ENCODE results near the gene CSF3.
"Not testable (repeated sequence)": the region's sequence is repeated elsewhere in the genome, so short reads cannot be mapped to it uniquely, and the experiment has no call there.

Gene CSF3

GRCh38 chr17:39997543-39997942, 17.7 kb upstream of the CSF3 start:
- no peak for DNase-seq (ENCODE audit: low read depth)

GRCh38 chr17:39999067-39999466, 16.2 kb upstream of the CSF3 start:
- DNase-seq (ENCODE audit: low read depth), result peak; percentile 37

- DNase-seq (ENCODE audit: low read depth), result no peak
Measured at GRCh38 chr17:40000161-40000560, 15.1 kb upstream of the CSF3 start.

- not testable (repeated sequence) for DNase-seq (ENCODE audit: low read depth)
Measured at GRCh38 chr17:40001335-40001734, 13.9 kb upstream of the CSF3 start.

GRCh38 chr17:40004072-40004471, 11.2 kb upstream of the CSF3 start:
- DNase-seq (ENCODE audit: low read depth), result no peak

GRCh38 chr17:40004712-40005111, 10.5 kb upstream of the CSF3 start:
- no peak for DNase-seq (ENCODE audit: low read depth)

GRCh38 chr17:40005520-40005919, 9.7 kb upstream of the CSF3 start:
- no peak for DNase-seq (ENCODE audit: low read depth)

- not testable (repeated sequence) for DNase-seq (ENCODE audit: low read depth)
Measured at GRCh38 chr17:40010946-40011500, 4.2 kb upstream of the CSF3 start.

- not testable (repeated sequence) for DNase-seq (ENCODE audit: low read depth)
Measured at GRCh38 chr17:40012017-40012647, 3.1 kb upstream of the CSF3 start.

GRCh38 chr17:40014375-40014980, 762 bp upstream of the CSF3 start:
- DNase-seq (ENCODE audit: low read depth), result peak; percentile 44

- DNase-seq (ENCODE audit: low read depth), result no peak
Measured at GRCh38 chr17:40015998-40016985, 1.1 kb downstream of the CSF3 start.

- no peak for DNase-seq (ENCODE audit: low read depth)
Measured at GRCh38 chr17:40017422-40018080, 2.3 kb downstream of the CSF3 start.

GRCh38 chr17:40018211-40019121, 3.2 kb downstream of the CSF3 start:
- no peak for DNase-seq (ENCODE audit: low read depth)

- peak; percentile 86 for DNase-seq (ENCODE audit: low read depth)
Measured at GRCh38 chr17:40019140-40019991, 4.1 kb downstream of the CSF3 start.

GRCh38 chr17:40020146-40020545, 4.9 kb downstream of the CSF3 start:
- no peak for DNase-seq (ENCODE audit: low read depth)

GRCh38 chr17:40021451-40021971, 6.3 kb downstream of the CSF3 start:
- DNase-seq (ENCODE audit: low read depth), result peak; percentile 53

- no peak for DNase-seq (ENCODE audit: low read depth)
Measured at GRCh38 chr17:40022497-40022896, 7.3 kb downstream of the CSF3 start.

- DNase-seq (ENCODE audit: low read depth), result no peak
Measured at GRCh38 chr17:40022961-40023541, 7.8 kb downstream of the CSF3 start.

- DNase-seq (ENCODE audit: low read depth), result no peak
Measured at GRCh38 chr17:40023590-40024292, 8.5 kb downstream of the CSF3 start.
